Neural progenitor cell (in vitro differentiated cells): ENCODE measurements around the gene CHRNE.

Experiments
- CTCF ChIP-seq: fragments of 200-600 bp; sonication (generic); IDR thresholded peaks from 2 replicates; pipeline ENCODE4 v1.5.1; 2017; ENCODE audit warnings: antibody characterized with exemption, mild to moderate bottlenecking
- EZH2 ChIP-seq: fragments of 200-600 bp; sonication (generic); IDR thresholded peaks from 2 replicates; pipeline ENCODE4 v1.6.1; 2017; ENCODE audit warnings: antibody characterized with exemption, mild to moderate bottlenecking, moderate library complexity

- no peak for TF ChIP-seq CTCF
- no peak for TF ChIP-seq EZH2
Observed at GRCh38 chr17:4921320-4921719, 18.4 kb upstream of the CHRNE start.
